IMR-90 (cell line): ENCODE data around the gene CARNS1. TPM values are rescaled to one million over a fixed set of nuclear protein-coding genes. Genes with fewer than 3 reads are reported as not detected.

Experiments used
- ATAC-seq: fragments of 200-7000 bp; cut with Tn5 transposase; 2 replicates; pipeline ENCODE4 v1.9.1; 2020; ENCODE audit warnings: low read depth, mild to moderate bottlenecking, moderate library complexity
- BruUV-seq: library from RNA; stranded (reverse); fragments of 400-500 nt; replicated peaks from 2 replicates; lab custom pipeline; 2021; lab: Mats Ljungman, UMichigan
- CTCF ChIA-PET: fragments of 300-600 bp; formaldehyde crosslinking; extraction: SDS; loops from one replicate; lab custom pipeline; 2021; ENCODE audit warnings: antibody characterized with exemption; lab: Yijun Ruan, JAX
- POLR2A ChIA-PET: fragments of 300-600 bp; sonication (Branson Sonifier 250); formaldehyde crosslinking; loops from one replicate; lab custom pipeline; 2022; ENCODE audit warnings: antibody characterized with exemption; ENCODE audit not compliant: unreplicated experiment; lab: Charles Lee
- DNase-seq: peaks from one replicate; pipeline ENCODE4 v3.0.0; 2013
- H2AFZ ChIP-seq: replicated peaks from 2 replicates; pipeline ENCODE3; 2013; ENCODE audit warnings: low read length, mild to moderate bottlenecking; ENCODE audit not compliant: poor library complexity
- H2AK5ac ChIP-seq: 2 replicates; pipeline ENCODE4 v1.6.1; 2013; ENCODE audit warnings: low read depth, low read length, inconsistent platforms
- H2AK9ac ChIP-seq: replicated peaks from 2 replicates; pipeline ENCODE3; 2013; ENCODE audit warnings: mild to moderate bottlenecking, low read depth, low read length, moderate library complexity; ENCODE audit not compliant: poor library complexity
- H2BK120ac ChIP-seq: 2 replicates; pipeline ENCODE4 v1.6.1; 2013; ENCODE audit warnings: low read depth, low read length, inconsistent platforms
- H2BK15ac ChIP-seq: 3 replicates; pipeline ENCODE4 v1.6.1; 2013; ENCODE audit warnings: low read depth, low read length, inconsistent platforms
- H2BK20ac ChIP-seq: 2 replicates; pipeline ENCODE4 v1.6.1; 2013; ENCODE audit warnings: low read depth, mild to moderate bottlenecking, inconsistent platforms, low read length, moderate library complexity
- H2BK5ac ChIP-seq: 2 replicates; pipeline ENCODE4 v1.6.1; 2013; ENCODE audit warnings: mild to moderate bottlenecking, low read depth, low read length, inconsistent platforms; ENCODE audit not compliant: poor library complexity, severe bottlenecking
- H3K14ac ChIP-seq: replicated peaks from 2 replicates; pipeline ENCODE4 v1.6.1; 2013; ENCODE audit warnings: low read depth, low read length, inconsistent platforms
- H3K18ac ChIP-seq: 2 replicates; pipeline ENCODE4 v1.6.1; 2013; ENCODE audit warnings: low read depth, low read length, control low read depth
- H3K23ac ChIP-seq: 2 replicates; pipeline ENCODE4 v1.6.1; 2013; ENCODE audit warnings: low read depth, low read length, inconsistent platforms
- H3K27ac ChIP-seq: 2 replicates; pipeline ENCODE4 v1.5.1; 2013; ENCODE audit warnings: mild to moderate bottlenecking, control low read depth, low read length; ENCODE audit not compliant: insufficient read depth
- H3K27me3 ChIP-seq: 2 replicates; pipeline ENCODE4 v1.6.1; 2013; ENCODE audit warnings: low read length; ENCODE audit not compliant: control insufficient read depth, insufficient read depth
- H3K36me3 ChIP-seq: 2 replicates; pipeline ENCODE4 v1.6.1; 2013; ENCODE audit warnings: low read length, mixed read lengths; ENCODE audit not compliant: control insufficient read depth, insufficient read depth
- H3K4ac ChIP-seq: 2 replicates; pipeline ENCODE4 v1.6.1; 2013; ENCODE audit warnings: low read depth, low read length, inconsistent platforms
- H3K4me1 ChIP-seq: 2 replicates; pipeline ENCODE4 v1.6.1; 2013; ENCODE audit warnings: low read length, mixed read lengths; ENCODE audit not compliant: control insufficient read depth, insufficient read depth
- H3K4me2 ChIP-seq: 2 replicates; pipeline ENCODE4 v1.6.1; 2013; ENCODE audit warnings: low read depth, mild to moderate bottlenecking, control low read depth, low read length, moderate library complexity
- H3K4me3 ChIP-seq: 2 replicates; pipeline ENCODE4 v1.5.1; 2013; ENCODE audit warnings: low read depth, mild to moderate bottlenecking, control low read depth, low read length, moderate library complexity; ENCODE audit not compliant: insufficient read depth
- H3K56ac ChIP-seq: 2 replicates; pipeline ENCODE4 v1.6.1; 2013; ENCODE audit warnings: low read length, inconsistent platforms; ENCODE audit not compliant: insufficient read depth; ENCODE audit errors: extremely low read depth
- H3K79me1 ChIP-seq, 2 experiments: 2 replicates each; pipeline ENCODE4 v1.6.1; 2013; ENCODE audit warnings: low read length in 2 of 2, inconsistent platforms in 1 of 2, low read depth in 1 of 2
- H3K9ac ChIP-seq: 2 replicates; pipeline ENCODE4 v1.6.1; 2013; ENCODE audit warnings: low read depth, low read length, control low read depth
- H3K9me1 ChIP-seq: 2 replicates; pipeline ENCODE4 v1.6.1; 2013; ENCODE audit warnings: low read length, inconsistent platforms; ENCODE audit not compliant: insufficient read depth
- H3K9me3 ChIP-seq: 2 replicates; pipeline ENCODE4 v1.6.1; 2013; ENCODE audit warnings: low read length; ENCODE audit not compliant: control insufficient read depth, insufficient read depth
- H4K20me1 ChIP-seq: 2 replicates; pipeline ENCODE4 v1.6.1; 2013; ENCODE audit warnings: low read length, inconsistent platforms; ENCODE audit not compliant: insufficient read depth
- H4K5ac ChIP-seq: 2 replicates; pipeline ENCODE4 v1.6.1; 2013; ENCODE audit warnings: mild to moderate bottlenecking, low read depth, low read length, control low read depth
- H4K8ac ChIP-seq, 2 experiments: 2 replicates each; pipeline ENCODE4 v1.6.1; 2013; ENCODE audit warnings: low read depth in 2 of 2, low read length in 2 of 2, control low read depth in 1 of 2, inconsistent platforms in 1 of 2
- H4K91ac ChIP-seq: 2 replicates; pipeline ENCODE4 v1.6.1; 2013; ENCODE audit warnings: low read depth, low read length, inconsistent platforms; ENCODE audit not compliant: insufficient read depth
- BHLHE40 ChIP-seq: fragments of 150-350 bp; IDR thresholded peaks from 2 replicates; pipeline ENCODE4 v1.6.1; 2016; ENCODE audit warnings: mild to moderate bottlenecking, low read depth, low read length
- CEBPB ChIP-seq: IDR thresholded peaks from 2 replicates; pipeline ENCODE4 v1.6.1; 2012; ENCODE audit warnings: low read depth, low read length, improper control_type of control experiment
- CHD1 ChIP-seq: IDR thresholded peaks from 2 replicates; pipeline ENCODE4 v1.6.1; 2012; ENCODE audit warnings: low read depth, low read length, improper control_type of control experiment
- FOS ChIP-seq: fragments of 150-350 bp; IDR thresholded peaks from 2 replicates; pipeline ENCODE4 v1.6.1; 2016; ENCODE audit warnings: low read depth, low read length
- MAFK ChIP-seq: IDR thresholded peaks from 2 replicates; pipeline ENCODE4 v1.6.1; 2012; ENCODE audit warnings: low read depth, low read length, improper control_type of control experiment
- NFE2L2 ChIP-seq: fragments of 150-350 bp; IDR thresholded peaks from 2 replicates; pipeline ENCODE4 v1.6.1; 2016; ENCODE audit warnings: low read depth, mild to moderate bottlenecking, low read length
- RAD21 ChIP-seq: IDR thresholded peaks from 2 replicates; pipeline ENCODE4 v1.6.1; 2012; ENCODE audit warnings: low read length, improper control_type of control experiment
- RCOR1 ChIP-seq: IDR thresholded peaks from 2 replicates; pipeline ENCODE4 v1.6.1; 2012; ENCODE audit warnings: mild to moderate bottlenecking, low read length, improper control_type of control experiment; ENCODE audit not compliant: insufficient replicate concordance
- RFX5 ChIP-seq: IDR thresholded peaks from 2 replicates; pipeline ENCODE4 v1.8.0; 2012; ENCODE audit warnings: low read depth, mild to moderate bottlenecking, low read length, moderate library complexity
- SMC3 ChIP-seq: fragments of 150-350 bp; IDR thresholded peaks from 2 replicates; pipeline ENCODE4 v1.6.1; 2016; ENCODE audit warnings: low read depth, mild to moderate bottlenecking, antibody characterized with exemption, low read length, moderate library complexity
- WGBS, 2 experiments: methylation state at CpG; one replicate each; pipeline versions ENCODE4 v1.1.5 to v1.1.7; 2013; ENCODE audit warnings: missing lambda C conversion rate in 2 of 2; ENCODE audit not compliant: insufficient read length in 1 of 2; ENCODE audit errors: extremely low coverage in 2 of 2; 5-methylcytosine and 5-hydroxymethylcytosine counted together
- dilution Hi-C: fragments of 300-500 bp; cut with HindIII; formaldehyde crosslinking; loops from one replicate; pipeline ENCODE4 v1.14.3; 2018; ENCODE audit warnings: low sequenced_read_pairs; ENCODE audit not compliant: unreplicated experiment
- in situ Hi-C: fragments of 300-500 bp; cut with MboI; formaldehyde crosslinking; loops from 3 replicates; pipeline ENCODE4 v1.14.3; 2019; ENCODE audit warnings: low sequenced_read_pairs, inconsistent platforms, mixed read lengths
- intact Hi-C: fragments of 100-400 bp; cut with micrococcal nuclease; formaldehyde crosslinking; loops from 2 replicates; pipeline ENCODE4 v1.10.0; 2022
- polyA plus RNA-seq, 3 experiments: library from polyadenylated mRNA; depleted of rRNA; stranded (reverse); fragments of >200 nt; gene quantifications; 2 replicates each; pipeline ENCODE4 v1.2.3, GENCODE V29; 2012; ENCODE audit warnings: low replicate concordance in 1 of 3
- total RNA-seq: library from RNA; depleted of rRNA; stranded (reverse); fragments of >200 nt; gene quantifications from 2 replicates; pipeline ENCODE4 v1.2.3, GENCODE V29; 2012
- TF ChIP-seq, protein P1 (sequence below): conservative IDR thresholded peaks from 2 replicates; pipeline ENCODE4 v1.5.1; 2012; ENCODE audit warnings: mild to moderate bottlenecking, low read depth, low read length, improper control_type of control experiment
- TF ChIP-seq, protein P2 (sequence below): fragments of 150-350 bp; IDR thresholded peaks from 2 replicates; pipeline ENCODE4 v1.6.1; 2016; ENCODE audit warnings: low read depth, mild to moderate bottlenecking, low read length, moderate library complexity, borderline replicate concordance

Gene CARNS1
- total and polyA plus RNA-seq, 2 of the 4 experiments (the other 2 are of a cell fraction), result under 0.01 to 0.32 TPM

DNA sequence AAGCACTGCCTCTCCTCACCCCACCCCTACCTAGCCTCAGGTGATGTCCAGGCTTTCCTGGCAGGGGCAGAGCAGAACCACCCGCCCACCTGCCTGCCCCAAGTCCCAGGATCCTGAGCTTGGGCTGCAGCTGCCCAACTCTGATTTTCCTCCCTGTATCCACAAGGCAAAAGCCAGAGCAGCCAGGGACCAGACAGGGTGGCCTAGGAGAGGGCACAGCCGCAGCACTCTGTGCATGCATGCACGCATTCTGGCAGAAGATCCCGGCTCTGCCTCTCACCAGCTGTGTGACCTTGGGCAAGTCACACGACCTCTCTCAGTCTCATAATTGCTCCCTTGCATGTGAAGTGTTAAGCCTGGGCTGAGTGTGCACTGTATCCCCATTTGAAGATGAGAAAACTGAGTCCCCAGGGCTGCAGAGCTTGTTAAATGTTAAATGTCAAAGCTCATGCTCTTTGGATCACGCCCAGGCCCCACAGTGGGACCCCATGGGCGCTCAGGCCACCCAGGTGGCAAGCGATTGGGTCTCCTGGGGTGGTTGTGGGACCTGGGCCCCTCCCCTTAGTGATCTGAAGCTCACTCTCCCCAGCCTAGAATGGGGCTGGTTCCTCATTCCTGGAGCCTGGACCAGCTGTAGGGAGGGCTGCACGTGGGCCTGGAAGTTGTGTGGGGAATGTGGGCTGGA, 2.8 kb upstream of the CARNS1 start:
- CTCF ChIA-PET, result interaction anchor here (0.6 kb wide), 1 partner anchor 1208 kb away, joined by 3 read pairs; no protein-coding TSS in a partner anchor
- 73% methylated on average over 2 of the region's 9 CpGs; no CpG with 5 or more reads in 1 of the 2 experiments for WGBS, 2 experiments
- Histone ChIP-seq H3K27me3 (peaks cover 54% of the 10 kb centered on the region), H4K5ac (no peak overlapping the region), H4K91ac (no peak overlapping the region), H2BK15ac (no peak overlapping the region), H3K4me3 (no peak overlapping the region), H3K4ac (no peak overlapping the region), H3K9ac (no peak overlapping the region), H3K4me1 (no peaks in the 10 kb centered on the region), H3K18ac (no peak overlapping the region), H2AK5ac (no peak overlapping the region), H2AK9ac (peak overlapping the region; percentile 42), H3K14ac (no peak overlapping the region), H4K20me1 (no peaks in the 10 kb centered on the region), H3K9me3 (no peaks in the 10 kb centered on the region), H4K8ac (no peak overlapping the region), H2AFZ (peak overlapping the region; percentile 14), H2BK20ac (no peak overlapping the region), H3K9me1 (no peaks in the 10 kb centered on the region), H3K36me3 (no peaks in the 10 kb centered on the region), H3K4me2 (no peak overlapping the region), H3K79me1 (no peaks in the 10 kb centered on the region), H3K23ac (no peak overlapping the region), H3K27ac (no peak overlapping the region), H2BK120ac (no peak overlapping the region), H3K56ac (no peak overlapping the region), H2BK5ac (no peak overlapping the region)
- in situ Hi-C loops (no loop called here), dilution Hi-C loops (no loop called here), intact Hi-C loops (no loop called here)
- no TSS peak for BruUV-seq
- no peak for DNase-seq
- TF ChIP-seq RFX5, result no peak
- TF ChIP-seq CHD1, result no peak
- TF ChIP-seq, protein P1, sequence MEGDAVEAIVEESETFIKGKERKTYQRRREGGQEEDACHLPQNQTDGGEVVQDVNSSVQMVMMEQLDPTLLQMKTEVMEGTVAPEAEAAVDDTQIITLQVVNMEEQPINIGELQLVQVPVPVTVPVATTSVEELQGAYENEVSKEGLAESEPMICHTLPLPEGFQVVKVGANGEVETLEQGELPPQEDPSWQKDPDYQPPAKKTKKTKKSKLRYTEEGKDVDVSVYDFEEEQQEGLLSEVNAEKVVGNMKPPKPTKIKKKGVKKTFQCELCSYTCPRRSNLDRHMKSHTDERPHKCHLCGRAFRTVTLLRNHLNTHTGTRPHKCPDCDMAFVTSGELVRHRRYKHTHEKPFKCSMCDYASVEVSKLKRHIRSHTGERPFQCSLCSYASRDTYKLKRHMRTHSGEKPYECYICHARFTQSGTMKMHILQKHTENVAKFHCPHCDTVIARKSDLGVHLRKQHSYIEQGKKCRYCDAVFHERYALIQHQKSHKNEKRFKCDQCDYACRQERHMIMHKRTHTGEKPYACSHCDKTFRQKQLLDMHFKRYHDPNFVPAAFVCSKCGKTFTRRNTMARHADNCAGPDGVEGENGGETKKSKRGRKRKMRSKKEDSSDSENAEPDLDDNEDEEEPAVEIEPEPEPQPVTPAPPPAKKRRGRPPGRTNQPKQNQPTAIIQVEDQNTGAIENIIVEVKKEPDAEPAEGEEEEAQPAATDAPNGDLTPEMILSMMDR, result no peak
- TF ChIP-seq, protein P2, sequence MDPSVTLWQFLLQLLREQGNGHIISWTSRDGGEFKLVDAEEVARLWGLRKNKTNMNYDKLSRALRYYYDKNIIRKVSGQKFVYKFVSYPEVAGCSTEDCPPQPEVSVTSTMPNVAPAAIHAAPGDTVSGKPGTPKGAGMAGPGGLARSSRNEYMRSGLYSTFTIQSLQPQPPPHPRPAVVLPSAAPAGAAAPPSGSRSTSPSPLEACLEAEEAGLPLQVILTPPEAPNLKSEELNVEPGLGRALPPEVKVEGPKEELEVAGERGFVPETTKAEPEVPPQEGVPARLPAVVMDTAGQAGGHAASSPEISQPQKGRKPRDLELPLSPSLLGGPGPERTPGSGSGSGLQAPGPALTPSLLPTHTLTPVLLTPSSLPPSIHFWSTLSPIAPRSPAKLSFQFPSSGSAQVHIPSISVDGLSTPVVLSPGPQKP, result no peak
- TF ChIP-seq SMC3, result no peak
- TF ChIP-seq CEBPB, result no peak
- TF ChIP-seq MAFK, result no peak
- no peak for TF ChIP-seq NFE2L2
- no peak for TF ChIP-seq BHLHE40
- TF ChIP-seq FOS, result no peak
- no peak for TF ChIP-seq RAD21
- no peak for TF ChIP-seq RCOR1
- POLR2A ChIA-PET, result no interaction called here
- peak; percentile 8; the same call in 1 of the 2 replicates for ATAC-seq
